Neural cell (in vitro differentiated cells): ENCODE measurements around the gene SETBP1.

Experiments
- EP300 ChIP-seq: fragments of 450-650 bp; conservative IDR thresholded peaks from 2 replicates; pipeline ENCODE4 v1.6.1; 2014; ENCODE audit warnings: antibody characterized with exemption, mild to moderate bottlenecking, moderate library complexity; ENCODE audit not compliant: poor library complexity, severe bottlenecking
- EZH2 ChIP-seq: fragments of 200-600, 300-800 bp; shearing (Covaris generic), sonication (generic); IDR thresholded peaks from 2 replicates; pipeline ENCODE4 v1.6.1; 2014; ENCODE audit warnings: antibody characterized with exemption, low read length, borderline replicate concordance, mild to moderate bottlenecking; ENCODE audit not compliant: insufficient read depth, poor library complexity, severe bottlenecking
- POLR2AphosphoS5 ChIP-seq: IDR thresholded peaks from 2 replicates; pipeline ENCODE4 v1.6.1; 2012
- RAD21 ChIP-seq: fragments of 450-650 bp; conservative IDR thresholded peaks from 2 replicates; pipeline ENCODE4 v1.6.1; 2014; ENCODE audit warnings: antibody characterized with exemption, mild to moderate bottlenecking, moderate library complexity
- TAF1 ChIP-seq: IDR thresholded peaks from 2 replicates; pipeline ENCODE4 v1.6.1; 2012; ENCODE audit warnings: low read depth
- TF ChIP-seq, protein P1 (sequence below): fragments of 450-650 bp; IDR thresholded peaks from 2 replicates; pipeline ENCODE4 v1.5.1; 2014; ENCODE audit warnings: antibody characterized with exemption, mild to moderate bottlenecking, moderate library complexity; ENCODE audit not compliant: poor library complexity, severe bottlenecking

DNA sequence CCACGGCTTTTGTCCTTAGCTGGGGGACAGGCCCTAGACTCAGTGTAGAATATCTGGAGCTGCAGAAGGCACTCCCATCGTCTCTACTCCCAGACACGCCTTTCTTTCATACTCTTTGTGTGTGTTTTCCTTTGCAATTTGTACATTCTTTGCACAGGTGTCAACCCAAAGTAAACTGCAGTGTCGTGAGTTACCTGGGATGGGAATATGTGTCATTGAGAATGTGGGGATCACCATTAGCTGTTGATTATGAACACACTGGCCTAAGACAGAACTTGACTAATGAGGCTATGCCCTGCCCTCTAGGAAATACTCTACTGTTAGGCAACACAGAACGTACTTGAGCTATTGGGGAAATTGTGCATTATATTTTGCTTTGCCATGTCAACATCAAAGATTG is 233.3 kb downstream of the SETBP1 start:
- TF ChIP-seq EZH2 (no peak), TAF1 (no peak), EP300 (no peak), RAD21 (no peak), POLR2AphosphoS5 (no peak)
- TF ChIP-seq, protein P1, sequence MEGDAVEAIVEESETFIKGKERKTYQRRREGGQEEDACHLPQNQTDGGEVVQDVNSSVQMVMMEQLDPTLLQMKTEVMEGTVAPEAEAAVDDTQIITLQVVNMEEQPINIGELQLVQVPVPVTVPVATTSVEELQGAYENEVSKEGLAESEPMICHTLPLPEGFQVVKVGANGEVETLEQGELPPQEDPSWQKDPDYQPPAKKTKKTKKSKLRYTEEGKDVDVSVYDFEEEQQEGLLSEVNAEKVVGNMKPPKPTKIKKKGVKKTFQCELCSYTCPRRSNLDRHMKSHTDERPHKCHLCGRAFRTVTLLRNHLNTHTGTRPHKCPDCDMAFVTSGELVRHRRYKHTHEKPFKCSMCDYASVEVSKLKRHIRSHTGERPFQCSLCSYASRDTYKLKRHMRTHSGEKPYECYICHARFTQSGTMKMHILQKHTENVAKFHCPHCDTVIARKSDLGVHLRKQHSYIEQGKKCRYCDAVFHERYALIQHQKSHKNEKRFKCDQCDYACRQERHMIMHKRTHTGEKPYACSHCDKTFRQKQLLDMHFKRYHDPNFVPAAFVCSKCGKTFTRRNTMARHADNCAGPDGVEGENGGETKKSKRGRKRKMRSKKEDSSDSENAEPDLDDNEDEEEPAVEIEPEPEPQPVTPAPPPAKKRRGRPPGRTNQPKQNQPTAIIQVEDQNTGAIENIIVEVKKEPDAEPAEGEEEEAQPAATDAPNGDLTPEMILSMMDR: no peak
